K562 (cell line): Measurements from ENCODE around the gene NTN3. TPM values are rescaled to one million over a fixed set of nuclear protein-coding genes. Genes with fewer than 3 reads are reported as not detected.

Experiments
- ATAC-seq: fragments of 200-7000 bp; cut with Tn5 transposase; 3 replicates; pipeline ENCODE4 v1.9.1; 2020; ENCODE audit warnings: moderate library complexity
- BruUV-seq: library from RNA; stranded (reverse); fragments of 400-500 nt; replicated peaks from 2 replicates; lab custom pipeline; 2021; lab: Mats Ljungman, UMichigan
- CTCF ChIA-PET: fragments of 300-600 bp; formaldehyde crosslinking; extraction: SDS; loops from one replicate; lab custom pipeline; 2021; ENCODE audit warnings: low intra/inter-chr PET ratio; lab: Yijun Ruan, JAX
- POLR2A ChIA-PET: fragments of 300-600, 350-650 bp; sonication (Branson Sonifier 250); formaldehyde crosslinking; extraction: SDS; loops from one replicate; lab custom pipeline; 2021; ENCODE audit warnings: antibody characterized with exemption, inconsistent platforms; lab: Yijun Ruan, JAX
- DNase-seq, 4 experiments: peaks; one replicate each; pipeline versions ENCODE4 v3.0.0 to v3.0.0-alpha.2; 2011 to 2018; ENCODE audit warnings: low spot score in 3 of 4, mixed read lengths in 3 of 4; ENCODE audit errors: extremely low read depth in 1 of 4
- FAIRE-seq: peaks from 2 replicates; lab custom pipeline; 2011; peaks lifted over from hg19 to GRCh38; lab: Jason Lieb, UNC
- H2AFZ ChIP-seq: 2 replicates; pipeline ENCODE4 v1.6.0; 2011; ENCODE audit warnings: low read depth, low read length, control low read depth, inconsistent platforms
- H3K27ac ChIP-seq: fragments of 200-600 bp; 3 replicates; pipeline ENCODE4 v1.8.0; 2011; ENCODE audit warnings: low read depth, mild to moderate bottlenecking, control low read depth, inconsistent platforms, low read length, moderate library complexity, mixed read lengths; ENCODE audit errors: extremely low read depth
- H3K27me3 ChIP-seq, 2 experiments: fragments of 300-600 bp in 1 of 2; 2 replicates in 1 of 2; 3 replicates in 1 of 2; pipeline versions ENCODE4 v1.6.0 to v1.8.0; 2011; ENCODE audit warnings: inconsistent platforms in 2 of 2, low read length in 2 of 2, mild to moderate bottlenecking in 1 of 2, mixed read lengths in 1 of 2, moderate library complexity in 1 of 2; ENCODE audit not compliant: control insufficient read depth in 2 of 2, insufficient read depth in 2 of 2
- H3K36me3 ChIP-seq: fragments of 300-600 bp; 3 replicates; pipeline ENCODE4 v1.8.0; 2011; ENCODE audit warnings: mild to moderate bottlenecking, low read length, inconsistent platforms; ENCODE audit not compliant: control insufficient read depth, insufficient read depth
- H3K4me1 ChIP-seq, 2 experiments: fragments of 200-600 bp in 1 of 2; replicated peaks in 1 of 2; 2 replicates in 1 of 2; 3 replicates in 1 of 2; pipeline versions ENCODE4 v1.5.1 to v1.8.0; 2011; ENCODE audit warnings: inconsistent platforms in 2 of 2, low read length in 2 of 2, mild to moderate bottlenecking in 1 of 2, mixed read lengths in 1 of 2, moderate library complexity in 1 of 2; ENCODE audit not compliant: control insufficient read depth in 2 of 2, insufficient read depth in 2 of 2
- H3K4me2 ChIP-seq: 2 replicates; pipeline ENCODE4 v1.6.1; 2011; ENCODE audit warnings: low read length, control low read depth, inconsistent platforms, mixed read lengths; ENCODE audit not compliant: insufficient read depth
- H3K4me3 ChIP-seq: fragments of 200-600 bp; sonication (generic), shearing (Covaris generic); 2 replicates; pipeline ENCODE4 v1.5.1; 2016; ENCODE audit warnings: control low read depth, inconsistent platforms
- H3K79me2 ChIP-seq: fragments of 200-600 bp; 3 replicates; pipeline ENCODE4 v1.8.0; 2011; ENCODE audit warnings: low read length, inconsistent platforms; ENCODE audit not compliant: control insufficient read depth, insufficient read depth
- H3K9ac ChIP-seq, 2 experiments: 2 replicates each; pipeline versions ENCODE4 v1.6.0 to v1.6.1; 2011; ENCODE audit warnings: low read depth in 2 of 2, low read length in 2 of 2, control low read depth in 1 of 2, inconsistent platforms in 1 of 2, mild to moderate bottlenecking in 1 of 2, mixed read lengths in 1 of 2; ENCODE audit not compliant: insufficient read depth in 1 of 2
- H3K9me1 ChIP-seq: one replicate; pipeline ENCODE4 v1.6.0; 2011; ENCODE audit warnings: inconsistent platforms, mild to moderate bottlenecking, low read length, moderate library complexity; ENCODE audit not compliant: control insufficient read depth, insufficient read depth
- H3K9me3 ChIP-seq: replicated peaks from 2 replicates; pipeline ENCODE4 v1.5.1; 2011; ENCODE audit warnings: low read depth, low read length, inconsistent platforms; ENCODE audit not compliant: control insufficient read depth, insufficient read depth
- H4K20me1 ChIP-seq: replicated peaks from 2 replicates; pipeline ENCODE4 v1.6.1; 2011; ENCODE audit warnings: low read length, inconsistent platforms, mixed read lengths; ENCODE audit not compliant: control insufficient read depth, insufficient read depth
- CTCFL ChIP-seq: IDR thresholded peaks from 2 replicates; pipeline ENCODE4 v1.6.1; 2011; ENCODE audit warnings: borderline replicate concordance, low read depth, mild to moderate bottlenecking, moderate library complexity, low read length; ENCODE audit not compliant: insufficient read depth, poor library complexity, severe bottlenecking
- DDX20 ChIP-seq: fragments of 450-650 bp; IDR thresholded peaks from 2 replicates; pipeline ENCODE4 v1.6.1; 2016; ENCODE audit warnings: missing genetic modification characterization, low read depth, mild to moderate bottlenecking, missing compliant biosample characterization, moderate library complexity
- ELF1 ChIP-seq: fragments of 200-800 bp; sonication (Bioruptor generic); IDR thresholded peaks from 2 replicates; pipeline ENCODE4 v1.6.1; 2016; ENCODE audit warnings: missing genetic modification characterization, missing compliant biosample characterization
- HDAC8 ChIP-seq: fragments of 450-650 bp; IDR thresholded peaks from 2 replicates; pipeline ENCODE4 v1.6.1; 2016; ENCODE audit warnings: mild to moderate bottlenecking, missing genetic modification characterization, moderate library complexity, missing compliant biosample characterization
- MBD1 ChIP-seq: fragments of 250-450 bp; sonication (Bioruptor Pico); IDR thresholded peaks from 2 replicates; pipeline ENCODE4 v1.8.0; 2022; ENCODE audit warnings: inconsistent platforms
- NR2C2 ChIP-seq, 2 experiments: fragments of 200-800 bp in 1 of 2; sonication (Bioruptor generic) in 1 of 2; sonication (generic) in 1 of 2; formaldehyde crosslinking in 1 of 2; IDR thresholded peaks; 2 replicates each; pipeline versions ENCODE4 v1.6.1 to v1.8.0; 2016 to 2022; ENCODE audit warnings: mild to moderate bottlenecking in 1 of 2, missing compliant biosample characterization in 1 of 2, missing genetic modification characterization in 1 of 2, missing genetic modification reagents in 1 of 2
- PHB ChIP-seq: fragments of 250-450 bp; sonication (Bioruptor Pico); IDR thresholded peaks from 2 replicates; pipeline ENCODE4 v1.5.0; 2021
- PKNOX1 ChIP-seq: fragments of 450-650 bp; IDR thresholded peaks from 2 replicates; pipeline ENCODE4 v1.6.1; 2016
- RAD21 ChIP-seq, 2 experiments: fragments of 250-450 bp in 1 of 2; fragments of 450-650 bp in 1 of 2; sonication (Bioruptor Pico) in 1 of 2; formaldehyde crosslinking in 1 of 2; IDR thresholded peaks in 1 of 2; conservative IDR thresholded peaks in 1 of 2; 2 replicates each; pipeline versions ENCODE4 v1.4.0 to v1.8.0; 2020 to 2022; ENCODE audit warnings: mild to moderate bottlenecking in 2 of 2, moderate library complexity in 1 of 2
- RBFOX2 ChIP-seq: fragments of 200-400 bp; formaldehyde crosslinking; IDR thresholded peaks from 2 replicates; pipeline ENCODE4 v1.6.1; 2017; ENCODE audit warnings: low read depth, mild to moderate bottlenecking, low read length, moderate library complexity
- RBM15 ChIP-seq: fragments of 200-400 bp; formaldehyde crosslinking; IDR thresholded peaks from 2 replicates; pipeline ENCODE4 v1.6.1; 2018; ENCODE audit warnings: mild to moderate bottlenecking, low read length, moderate library complexity; ENCODE audit not compliant: insufficient read depth
- SIN3A ChIP-seq, 2 experiments: fragments of 150-350 bp in 1 of 2; IDR thresholded peaks; 2 replicates each; pipeline ENCODE4 v1.6.1; 2011 to 2016; ENCODE audit warnings: borderline replicate concordance in 2 of 2, low read depth in 2 of 2, low read length in 2 of 2, mild to moderate bottlenecking in 2 of 2, moderate library complexity in 2 of 2; ENCODE audit not compliant: control insufficient read depth in 1 of 2
- SMARCA5 ChIP-seq: fragments of 450-650 bp; IDR thresholded peaks from 2 replicates; pipeline ENCODE4 v1.6.1; 2016
- TEAD4 ChIP-seq, 2 experiments: sonication (generic) in 1 of 2; formaldehyde crosslinking in 1 of 2; IDR thresholded peaks; 2 replicates each; pipeline versions ENCODE4 v1.6.1 to v1.8.0; 2012 to 2022; ENCODE audit warnings: borderline replicate concordance in 1 of 2, inconsistent platforms in 1 of 2, low read length in 1 of 2, mild to moderate bottlenecking in 1 of 2, missing genetic modification reagents in 1 of 2
- ZBTB7A ChIP-seq: IDR thresholded peaks from 2 replicates; pipeline ENCODE4 v1.6.1; 2011; ENCODE audit warnings: low read depth, mild to moderate bottlenecking, low read length, moderate library complexity, borderline replicate concordance; ENCODE audit not compliant: control insufficient read depth
- WGBS: fragments of 100-300 bp; shearing (Covaris generic); methylation state at CpG from one replicate; pipeline ENCODE4 v1.1.6; 2016; ENCODE audit warnings: low coverage, mixed read lengths; ENCODE audit not compliant: insufficient coverage; ENCODE audit errors: missing lambda C conversion rate; 5-methylcytosine and 5-hydroxymethylcytosine counted together
- in situ Hi-C: fragments of 300-500 bp; cut with MboI; formaldehyde crosslinking; loops from 4 replicates; pipeline ENCODE4 v1.15.0; 2018; ENCODE audit warnings: inconsistent platforms, mixed read lengths
- intact Hi-C: fragments of 100-400 bp; cut with micrococcal nuclease; formaldehyde crosslinking; loops from 2 replicates; pipeline ENCODE4 v1.14.2; 2022
- polyA plus RNA-seq, 8 experiments: library from polyadenylated mRNA; depleted of rRNA in 4 of 8; stranded (reverse) in 5 of 8; unstranded in 3 of 8; fragments of >200 nt; fragmentation: Nextera tagmentation in 2 of 8; fragmentation: Illumina TruSeq in 1 of 8; extraction: Ambion mirVana in 2 of 8; extraction: Trizol in 1 of 8; gene quantifications; 2 replicates each; pipeline versions ENCODE4 v1.2.1 to v1.2.3, GENCODE V29; 2011 to 2014; ENCODE audit warnings: inconsistent platforms in 1 of 8, missing spikeins in 1 of 8
- total RNA-seq, 7 experiments: library from RNA; depleted of rRNA in 6 of 7; stranded (reverse); fragments of >200 nt in 6 of 7; fragmentation: Illumina TruSeq in 2 of 7; extraction: Trizol in 2 of 7; gene quantifications; 2 replicates each; pipeline versions ENCODE4 v1.2.1 to v1.2.3, GENCODE V29; 2011 to 2021; ENCODE audit warnings: low replicate concordance in 1 of 7

Gene NTN3
- total and polyA plus RNA-seq, 9 of the 15 experiments (the other 6 are each of a cell fraction or from before 2014, with no cell fraction given), result not detected

- H2AFZ ChIP-seq, result no peak overlapping the region
- intact Hi-C loops (no loop called here), in situ Hi-C loops (no loop called here)
- ChIA-PET POLR2A (interaction anchor here (0.6 to 2.1 kb wide), 12 partner anchors 9 to 493 kb away, joined by 3 to 9 read pairs (median 3); partner anchors contain the start of genes NTHL1, TBC1D24, TRAF7 and TSC2), CTCF (no interaction called here)
- ATAC-seq, result peak; percentile 18
- peaks cover 42% of the 10 kb centered on the region for H3K36me3 ChIP-seq
- peak overlapping the region; percentile 98 for H3K4me3 ChIP-seq
- peak overlapping the region; percentile 96 for H3K27ac ChIP-seq
- H3K27me3 ChIP-seq, result no peaks in the 10 kb centered on the region
- DNase-seq, result peak in 2 of 4 experiments; percentile 46 to 64
- H3K4me1 ChIP-seq, result peaks cover 57 to 92% of the 10 kb centered on the region in 2 experiments
- 9% methylated on average over 13 of the region's 14 CpGs for WGBS
- peaks cover 46% of the 10 kb centered on the region for H4K20me1 ChIP-seq
- no peak for FAIRE-seq
- peak overlapping the region; percentile 90 to 96 for H3K9ac ChIP-seq
- peaks cover 8% of the 10 kb centered on the region for H3K9me1 ChIP-seq
- no peaks in the 10 kb centered on the region for H3K9me3 ChIP-seq
- H3K79me2 ChIP-seq, result peaks cover 67% of the 10 kb centered on the region
- H3K4me2 ChIP-seq, result peak overlapping the region; percentile 94
- no TSS peak for BruUV-seq
- TF ChIP-seq CTCFL (no peak), DDX20 (tag) (no peak), MBD1 (no peak), ZBTB7A (0 out of 2 replicates have a peak, but pooled peaks have one; percentile 15), PKNOX1 (peak; percentile 67), RAD21 (CRISPR knock-in tag; conservative IDR thresholded peaks at IDR 0.05 in 1 of 2, IDR thresholded peaks at IDR 0.05 in 1 of 2) (no peak), PHB (CRISPR knock-in tag) (no peak), SMARCA5 (no peak), TEAD4 (IDR thresholded peaks at IDR 0.05; ENCODE audit: low read length) (peak; percentile 22; the same call in 1 of the 2 replicates), TEAD4 (CRISPR knock-in tag; IDR thresholded peaks at IDR 0.05; ENCODE audit: borderline replicate concordance) (no peak), HDAC8 (tag) (no peak), RBFOX2 (0 out of 2 replicates have a peak, but pooled peaks have one; percentile 5), RBM15 (no peak), NR2C2 (CRISPR knock-in tag; IDR thresholded peaks at IDR 0.05) (no peak), NR2C2 (tag; IDR thresholded peaks at IDR 0.05) (no peak), ELF1 (tag) (no peak), SIN3A (IDR thresholded peaks at IDR 0.05; ENCODE audit: borderline replicate concordance in 2 of 2, control insufficient read depth in 1 of 2, low read depth in 2 of 2, low read length in 2 of 2) (peak in 1 of 2 experiments; percentile 34; a peak in 1 of 4 replicates)
Measured at GRCh38 chr16:2515180-2515851, 44.2 kb downstream of the NTN3 start.
